Prostate gland (tissue), 1 donor: ENCODE measurements around the gene TMTC2.

ENCODE experiments used
- POLR2A ChIP-seq: fragments of 450-650 bp; IDR thresholded peaks from one replicate; pipeline ENCODE4 v1.6.1; 2016; ENCODE audit warnings: antibody characterized with exemption, mild to moderate bottlenecking
- POLR2AphosphoS5 ChIP-seq: sonication (generic); formaldehyde crosslinking; IDR thresholded peaks from one replicate; pipeline ENCODE4 v1.6.1; 2017; ENCODE audit warnings: antibody characterized with exemption

GRCh38 chr12:82721726-82722125, 35.0 kb downstream of the TMTC2 start:
- TF ChIP-seq POLR2AphosphoS5 = no peak
- TF ChIP-seq POLR2A = no peak
